A673 (cell line): ENCODE data around the gene SCGB3A2. TPM values are rescaled to one million over a fixed set of nuclear protein-coding genes. Genes with fewer than 3 reads are reported as not detected.
"Not testable (repeated sequence)": the region's sequence is repeated elsewhere in the genome, so short reads cannot be mapped to it uniquely, and the experiment has no call there.

Experiments
- BruUV-seq: library from RNA; stranded (reverse); fragments of 400-500 nt; replicated peaks from 2 replicates; lab custom pipeline; 2021; lab: Mats Ljungman, UMichigan
- CTCF ChIA-PET: fragments of 300-600 bp; sonication (Branson Sonifier 250); formaldehyde crosslinking; loops from one replicate; lab custom pipeline; 2022; ENCODE audit warnings: antibody characterized with exemption; lab: Charles Lee
- POLR2A ChIA-PET: fragments of 300-600 bp; sonication (Branson Sonifier 250); formaldehyde crosslinking; loops from one replicate; lab custom pipeline; 2022; ENCODE audit warnings: antibody characterized with exemption; ENCODE audit not compliant: low non-redundant PET; lab: Charles Lee
- DNase-seq: peaks from one replicate; pipeline ENCODE4 v3.0.0-alpha.2; 2015; ENCODE audit warnings: low spot score
- H3K27ac ChIP-seq: fragments of 200-600 bp; sonication (generic); 2 replicates; pipeline ENCODE4 v1.5.1; 2016; ENCODE audit warnings: mixed run types, low read depth, mild to moderate bottlenecking, mixed read lengths, antibody characterized with exemption, low read length; ENCODE audit not compliant: poor library complexity, severe bottlenecking
- H3K27me3 ChIP-seq: fragments of 200-600 bp; sonication (generic); replicated peaks from 2 replicates; pipeline ENCODE4 v1.6.1; 2017; ENCODE audit warnings: mixed run types, low read depth, mild to moderate bottlenecking, mixed read lengths, antibody characterized with exemption, low read length; ENCODE audit not compliant: insufficient read depth, poor library complexity
- H3K36me3 ChIP-seq: fragments of 200-600 bp; sonication (generic); 2 replicates; pipeline ENCODE4 v1.6.1; 2016; ENCODE audit warnings: mixed run types, mild to moderate bottlenecking, mixed read lengths, antibody characterized with exemption, low read length; ENCODE audit not compliant: insufficient read depth, poor library complexity, severe bottlenecking
- H3K4me1 ChIP-seq: fragments of 200-600 bp; sonication (generic); 2 replicates; pipeline ENCODE4 v1.6.1; 2017; ENCODE audit warnings: mixed run types, mild to moderate bottlenecking, mixed read lengths, antibody characterized with exemption, low read length; ENCODE audit not compliant: insufficient read depth, poor library complexity, severe bottlenecking
- H3K4me3 ChIP-seq: fragments of 200-600 bp; sonication (generic); 2 replicates; pipeline ENCODE4 v1.5.1; 2016; ENCODE audit warnings: low read depth, mixed run types, mild to moderate bottlenecking, mixed read lengths, low read length; ENCODE audit not compliant: poor library complexity, severe bottlenecking
- H3K9me3 ChIP-seq: fragments of 200-600 bp; sonication (generic); 2 replicates; pipeline ENCODE4 v1.6.1; 2016; ENCODE audit warnings: mixed run types, low read depth, mild to moderate bottlenecking, mixed read lengths, antibody characterized with exemption, low read length; ENCODE audit not compliant: poor library complexity, severe bottlenecking
- EZH2 ChIP-seq: fragments of 200-600 bp; sonication (generic); IDR thresholded peaks from 2 replicates; pipeline ENCODE4 v1.6.1; 2017; ENCODE audit warnings: borderline replicate concordance, low read depth, mild to moderate bottlenecking, mixed read lengths, antibody characterized with exemption, low read length; ENCODE audit not compliant: poor library complexity, severe bottlenecking
- intact Hi-C: fragments of 100-400 bp; cut with micrococcal nuclease; formaldehyde crosslinking; loops from one replicate; pipeline ENCODE4 v1.10.0; 2022; ENCODE audit not compliant: unreplicated experiment
- total RNA-seq: library from RNA; stranded (reverse); gene quantifications from 2 replicates; pipeline ENCODE4 v1.2.3, GENCODE V29; 2021
- TF ChIP-seq, protein P1 (sequence below): fragments of 300-800, 200-600 bp; sonication (generic); conservative IDR thresholded peaks from 2 replicates; pipeline ENCODE4 v1.5.1; 2017; ENCODE audit warnings: low read depth, mild to moderate bottlenecking, antibody characterized with exemption, low read length, moderate library complexity, mixed read lengths

Gene SCGB3A2
- total RNA-seq, 1 experiment from 2014 or later: not detected

DNA sequence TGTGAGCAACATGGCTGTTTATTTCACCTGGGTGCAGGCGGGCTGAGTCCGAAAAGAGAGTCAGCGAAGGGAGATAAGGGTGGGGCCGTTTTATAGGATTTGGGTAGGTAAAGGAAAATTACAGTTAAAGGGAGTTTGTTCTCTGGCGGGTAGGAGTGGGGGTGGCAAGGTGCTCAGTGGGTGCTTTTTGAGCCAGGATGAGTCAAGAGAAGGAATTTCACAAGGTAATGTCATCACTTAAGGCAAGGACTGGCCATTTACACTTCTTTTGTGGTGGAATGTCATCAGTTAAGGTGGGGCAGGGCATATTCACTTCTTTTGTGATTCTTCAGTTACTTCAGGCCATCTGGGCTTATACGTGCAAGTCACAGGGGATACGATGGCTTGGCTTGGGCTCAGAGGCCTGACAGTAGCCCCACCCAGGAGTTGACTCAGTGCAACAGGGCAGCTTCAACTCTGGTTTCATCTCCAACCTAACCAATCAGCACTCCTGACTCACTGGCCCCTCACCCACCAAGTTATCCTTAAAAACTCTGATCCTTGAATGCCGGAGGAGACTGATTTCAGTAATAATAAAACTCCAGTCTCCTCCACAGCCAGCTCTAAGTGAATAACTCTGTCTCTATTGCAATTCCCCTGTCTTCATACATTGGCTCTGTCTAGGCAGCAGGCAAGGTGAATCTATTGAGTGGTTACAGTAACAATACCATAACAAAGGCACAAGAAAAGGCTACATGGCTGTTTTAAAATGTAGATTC lies 4.2 kb upstream of the SCGB3A2 start:
- H3K27me3 ChIP-seq: peaks cover 19% of the 10 kb centered on the region
- POLR2A ChIA-PET, H3K36me3 ChIP-seq, H3K9me3 ChIP-seq, BruUV-seq, intact Hi-C loops, H3K27ac ChIP-seq, H3K4me3 ChIP-seq, CTCF ChIA-PET, H3K4me1 ChIP-seq, DNase-seq: not testable (repeated sequence)

DNA sequence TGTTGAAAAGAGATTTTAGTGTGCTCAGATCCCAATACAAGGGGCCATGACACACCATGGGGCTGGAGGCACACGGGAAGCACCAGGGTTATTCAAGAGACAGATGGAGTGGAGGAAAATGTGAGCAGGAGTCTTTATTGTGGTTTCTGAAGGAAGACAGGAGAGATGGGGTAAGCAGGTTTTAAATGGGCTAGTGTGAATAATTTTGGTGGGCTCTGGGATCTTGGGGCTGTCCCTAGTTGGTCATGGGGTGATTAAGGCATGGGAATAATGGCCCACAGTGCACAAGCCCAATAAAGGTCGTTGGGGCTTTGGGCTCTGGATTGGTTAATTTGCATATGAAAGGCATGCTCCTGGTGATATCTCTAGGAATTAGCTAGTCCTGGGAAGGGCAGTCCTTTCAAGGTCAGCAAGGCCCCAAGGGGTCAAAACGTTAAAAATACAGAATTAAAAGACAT lies 3.6 kb upstream of the SCGB3A2 start:
- Histone ChIP-seq H3K27me3 (peaks cover 20% of the 10 kb centered on the region), H3K4me1 (no peaks in the 10 kb centered on the region), H3K27ac (no peak overlapping the region), H3K4me3 (no peak overlapping the region), H3K36me3 (no peaks in the 10 kb centered on the region), H3K9me3 (no peaks in the 10 kb centered on the region)
- BruUV-seq: no TSS peak
- TF ChIP-seq EZH2: no peak
- TF ChIP-seq, protein P1, sequence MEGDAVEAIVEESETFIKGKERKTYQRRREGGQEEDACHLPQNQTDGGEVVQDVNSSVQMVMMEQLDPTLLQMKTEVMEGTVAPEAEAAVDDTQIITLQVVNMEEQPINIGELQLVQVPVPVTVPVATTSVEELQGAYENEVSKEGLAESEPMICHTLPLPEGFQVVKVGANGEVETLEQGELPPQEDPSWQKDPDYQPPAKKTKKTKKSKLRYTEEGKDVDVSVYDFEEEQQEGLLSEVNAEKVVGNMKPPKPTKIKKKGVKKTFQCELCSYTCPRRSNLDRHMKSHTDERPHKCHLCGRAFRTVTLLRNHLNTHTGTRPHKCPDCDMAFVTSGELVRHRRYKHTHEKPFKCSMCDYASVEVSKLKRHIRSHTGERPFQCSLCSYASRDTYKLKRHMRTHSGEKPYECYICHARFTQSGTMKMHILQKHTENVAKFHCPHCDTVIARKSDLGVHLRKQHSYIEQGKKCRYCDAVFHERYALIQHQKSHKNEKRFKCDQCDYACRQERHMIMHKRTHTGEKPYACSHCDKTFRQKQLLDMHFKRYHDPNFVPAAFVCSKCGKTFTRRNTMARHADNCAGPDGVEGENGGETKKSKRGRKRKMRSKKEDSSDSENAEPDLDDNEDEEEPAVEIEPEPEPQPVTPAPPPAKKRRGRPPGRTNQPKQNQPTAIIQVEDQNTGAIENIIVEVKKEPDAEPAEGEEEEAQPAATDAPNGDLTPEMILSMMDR: no peak
- ChIA-PET CTCF (no interaction called here), POLR2A (no interaction called here)
- no peak for DNase-seq
- intact Hi-C loops: no loop called here

DNA sequence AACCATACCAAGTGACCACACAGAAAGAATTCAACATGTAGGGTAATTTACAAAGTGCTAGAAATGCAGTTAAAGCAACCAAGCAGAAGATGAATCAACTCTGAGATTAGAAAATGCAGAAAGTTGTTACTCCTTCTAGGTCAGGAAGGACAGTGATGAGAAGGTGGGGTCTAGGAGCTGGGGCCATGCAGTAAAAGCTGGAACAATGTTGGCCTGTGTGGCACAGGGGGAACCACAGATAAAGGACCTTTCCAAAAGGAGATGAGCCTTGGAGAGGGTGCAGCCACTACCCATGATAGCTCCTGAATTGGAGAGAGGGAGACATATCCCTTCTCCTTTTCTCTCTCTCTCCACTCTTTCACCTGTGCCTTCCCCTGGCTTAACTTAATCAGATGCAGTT lies 2.4 kb upstream of the SCGB3A2 start:
- Histone ChIP-seq H3K4me1 (no peaks in the 10 kb centered on the region), H3K36me3 (no peaks in the 10 kb centered on the region), H3K9me3 (no peaks in the 10 kb centered on the region), H3K4me3 (no peak overlapping the region), H3K27ac (no peak overlapping the region), H3K27me3 (peaks cover 20% of the 10 kb centered on the region)
- ChIA-PET CTCF (no interaction called here), POLR2A (no interaction called here)
- TF ChIP-seq, protein P1: no peak
- TF ChIP-seq EZH2: no peak
- DNase-seq: no peak
- BruUV-seq: no TSS peak
- intact Hi-C loops: no loop called here

DNA sequence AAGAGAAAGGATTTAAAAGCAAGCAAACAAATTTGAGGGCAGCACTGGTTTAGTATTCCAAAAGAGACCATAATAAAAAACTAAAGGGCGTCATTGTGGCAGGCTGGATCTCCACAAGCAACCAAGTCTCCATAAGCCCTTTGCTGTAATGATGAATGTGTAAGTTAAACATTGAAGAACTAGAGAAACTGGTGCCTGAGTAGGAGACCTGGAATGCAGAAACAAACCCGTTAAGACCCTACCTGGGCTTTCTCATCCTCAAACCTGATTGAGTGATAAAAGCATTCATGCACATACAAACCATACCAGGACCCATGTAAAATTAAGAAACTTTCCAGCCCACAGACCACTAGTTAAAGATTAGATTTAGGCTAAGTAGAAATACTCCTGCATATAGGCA lies 1.9 kb upstream of the SCGB3A2 start:
- ChIA-PET CTCF (no interaction called here), POLR2A (no interaction called here)
- no peaks in the 10 kb centered on the region for H3K4me1 ChIP-seq
- intact Hi-C loops: no loop called here
- no peak for TF ChIP-seq EZH2
- TF ChIP-seq, protein P1: no peak
- no TSS peak for BruUV-seq
- H3K36me3 ChIP-seq: no peaks in the 10 kb centered on the region
- H3K4me3 ChIP-seq: no peak overlapping the region
- no peak overlapping the region for H3K27ac ChIP-seq
- peaks cover 20% of the 10 kb centered on the region for H3K27me3 ChIP-seq
- H3K9me3 ChIP-seq: no peaks in the 10 kb centered on the region
- DNase-seq: no peak
